ENCODE data around the gene COL15A1. TPM values are rescaled to one million over a fixed set of nuclear protein-coding genes. Genes with fewer than 3 reads are reported as not detected.

Gene COL15A1
- total and polyA plus RNA-seq, 2 of the 8 experiments (the other 6 are each of a cell fraction or from before 2014, with no cell fraction given) = 0.12 to 0.15 TPM

- Histone ChIP-seq H3K4me3 (ENCODE audit: extremely low read depth in 1 of 4, insufficient read depth in 2 of 4, low read depth in 3 of 4, low read length in 4 of 4) (no peak overlapping the region), H4K8ac (ENCODE audit: extremely low read depth, insufficient read depth, low read length) (no peak overlapping the region), H3K27ac (ENCODE audit: low read depth, low read length) (no peak overlapping the region), H3K9ac (replicated peaks in 1 of 4; ENCODE audit: extremely low read depth in 1 of 4, low read depth in 3 of 4, low read length in 3 of 4) (no peak overlapping the region), H4K91ac (replicated peaks; ENCODE audit: insufficient read length, low read length) (no peak overlapping the region), H3K18ac (ENCODE audit: extremely low read depth, low read length) (no peak overlapping the region), H3K14ac (ENCODE audit: insufficient read length) (no peak overlapping the region), H4K5ac (ENCODE audit: insufficient read length, low read depth, low read length) (no peak overlapping the region), H3K4me1 (replicated peaks in 1 of 4; ENCODE audit: control insufficient read depth in 3 of 4, insufficient read depth in 4 of 4, low read length in 3 of 4) (no peaks in the 10 kb centered on the region; a peak in 2 of 7 replicates), H2BK20ac (ENCODE audit: low read length) (no peak overlapping the region), H3K9me3 (ENCODE audit: insufficient read depth in 2 of 2, low read depth in 1 of 2, low read length in 1 of 2) (no peaks in the 10 kb centered on the region), H2AK5ac (ENCODE audit: low read depth, low read length) (no peak overlapping the region), H2BK120ac (replicated peaks; ENCODE audit: low read depth, low read length) (no peak overlapping the region), H3K23me2 (ENCODE audit: low read depth, low read length) (no peaks in the 10 kb centered on the region), H3K36me3 (ENCODE audit: control insufficient read depth in 2 of 4, insufficient read depth in 4 of 4, low read length in 3 of 4) (no peaks in the 10 kb centered on the region), H3K27me3 (replicated peaks in 1 of 4; ENCODE audit: control insufficient read depth in 3 of 4, extremely low read depth in 1 of 4, insufficient read depth in 3 of 4, low read length in 3 of 4) (no peaks in the 10 kb centered on the region), H3K4ac (replicated peaks; ENCODE audit: insufficient read length, low read depth, low read length) (no peak overlapping the region), H3K79me1 (ENCODE audit: low read depth, low read length) (no peaks in the 10 kb centered on the region), H3K79me2 (ENCODE audit: control insufficient read depth in 1 of 2, insufficient read depth in 2 of 2, low read length in 2 of 2) (no peaks in the 10 kb centered on the region), H2BK12ac (ENCODE audit: low read depth, low read length) (no peak overlapping the region), H2AFZ (ENCODE audit: low read length) (no peak overlapping the region), H2BK5ac (ENCODE audit: low read depth, low read length) (no peak overlapping the region), H3K56ac (replicated peaks; ENCODE audit: insufficient read length, low read depth, low read length) (no peak overlapping the region), H2BK15ac (ENCODE audit: low read length) (no peak overlapping the region), H3K23ac (ENCODE audit: insufficient read length) (no peak overlapping the region), H3K4me2 (ENCODE audit: insufficient read depth in 1 of 2, low read depth in 2 of 2, low read length in 2 of 2) (no peak overlapping the region), H4K20me1 (replicated peaks in 1 of 2; ENCODE audit: control insufficient read depth in 1 of 2, insufficient read depth in 2 of 2, low read length in 2 of 2) (no peaks in the 10 kb centered on the region)
- 92% methylated on average over 4 of the region's 4 CpGs; no CpG with 5 or more reads in 1 of the 2 experiments for whole genome bisulfite sequencing, 2 experiments (ENCODE audit: extremely low coverage in 1 of 2, insufficient coverage in 1 of 2, insufficient read length in 1 of 2, insufficient replicate concordance in 2 of 2, low coverage in 1 of 2, low lambda C conversion rate in 2 of 2, missing lambda C conversion rate in 1 of 2)
- TF ChIP-seq POLR2AphosphoS5 (IDR thresholded peaks at IDR 0.05; ENCODE audit: low read depth, low read length) (no peak), ZNF274 (IDR thresholded peaks at IDR 0.05; ENCODE audit: borderline replicate concordance, extremely low read depth, low read length) (no peak), RBBP5 (IDR thresholded peaks at IDR 0.05; ENCODE audit: borderline replicate concordance, low read depth, low read length) (no peak), SRF (IDR thresholded peaks at IDR 0.05; ENCODE audit: low read depth, low read length) (no peak), TCF12 (IDR thresholded peaks at IDR 0.05; ENCODE audit: low read depth, low read length) (no peak), CBX8 (IDR thresholded peaks at IDR 0.05; ENCODE audit: borderline replicate concordance, low read depth, low read length) (no peak), KDM5A (IDR thresholded peaks at IDR 0.05; ENCODE audit: low read length) (no peak), ATF2 (IDR thresholded peaks at IDR 0.05; ENCODE audit: low read length) (no peak), RAD21 (IDR thresholded peaks at IDR 0.05 in 1 of 2, conservative IDR thresholded peaks at IDR 0.05 in 1 of 2; ENCODE audit: low read depth in 2 of 2, low read length in 2 of 2) (no peak), JUN (IDR thresholded peaks at IDR 0.05; ENCODE audit: low read depth, low read length) (no peak)
- ChIA-PET CTCF (ENCODE audit: partially characterized antibody) (interaction anchor here (1.5 to 1.8 kb wide), 2 partner anchors 85 to 88 kb away, joined by 3 to 8 read pairs; no protein-coding TSS in a partner anchor), POLR2A (ENCODE audit: partially characterized antibody) (no interaction called here)
- FAIRE-seq (no peak), DNase-seq (ENCODE audit: low read depth in 1 of 2, low spot score in 2 of 2) (no peak)
Measured at GRCh38 chr9:98913044-98913443, 30.7 kb upstream of the COL15A1 start.

Measured in H1 (cell line).